Upper lobe of left lung (tissue), 6 donors: ENCODE results near the gene KCNC1. TPM values are rescaled to one million over a fixed set of nuclear protein-coding genes. Genes with fewer than 3 reads are reported as not detected.
A peak's percentile ranks its signal among the peaks of the same experiment; 100 is the strongest.

ENCODE experiments used
- ATAC-seq, 2 donors: fragments of 200-7000 bp; cut with Tn5 transposase; one replicate each; pipeline ENCODE4 v1.9.1; 2022; ENCODE audit warnings: mild to moderate bottlenecking in 2 of 2, moderate library complexity in 2 of 2; ENCODE audit not compliant: low FRiP score in 2 of 2
- DNase-seq, 2 donors: peaks; one replicate each; pipeline ENCODE4 v3.0.0-alpha.2; 2019 to 2020
- H3K27ac ChIP-seq, 4 donors: fragments of 200-600 bp; sonication (generic); one replicate each; pipeline ENCODE4 v1.5.1; 2016 to 2019
- H3K27me3 ChIP-seq, 4 donors: fragments of 200-600 bp; sonication (generic); one replicate each; pipeline ENCODE4 v1.5.1; 2017 to 2019
- H3K36me3 ChIP-seq, 4 donors: fragments of 200-600 bp; sonication (generic); one replicate each; pipeline ENCODE4 v1.5.1; 2016 to 2019
- H3K4me1 ChIP-seq, 4 donors: fragments of 200-600 bp; sonication (generic); one replicate each; pipeline ENCODE4 v1.5.1; 2018 to 2019
- H3K4me3 ChIP-seq, 4 donors: fragments of 200-600 bp; sonication (generic); one replicate each; pipeline ENCODE4 v1.5.1; 2017 to 2019; ENCODE audit warnings: mild to moderate bottlenecking in 2 of 4, moderate library complexity in 1 of 4
- H3K9me3 ChIP-seq, 4 donors: fragments of 200-600 bp; sonication (generic); one replicate each; pipeline ENCODE4 v1.5.1; 2018 to 2019
- CTCF ChIP-seq, 6 experiments: fragments of 450-650 bp in 4 of 6; fragments of 200-600 bp in 2 of 6; sonication (generic) in 2 of 6; IDR thresholded peaks; one replicate each; pipeline ENCODE4 v1.5.1; 2016 to 2019; ENCODE audit warnings: antibody characterized with exemption in 6 of 6
- EP300 ChIP-seq, 4 donors: sonication (generic); formaldehyde crosslinking; IDR thresholded peaks; one replicate each; pipeline ENCODE4 v1.5.1; 2017; ENCODE audit warnings: antibody characterized with exemption in 4 of 4, control low read depth in 2 of 4
- POLR2A ChIP-seq, 4 donors: fragments of 450-650 bp; IDR thresholded peaks; one replicate each; pipeline ENCODE4 v1.5.1; 2016 to 2017; ENCODE audit warnings: antibody characterized with exemption in 4 of 4, mild to moderate bottlenecking in 2 of 4
- POLR2AphosphoS5 ChIP-seq, 2 donors: sonication (generic); formaldehyde crosslinking; IDR thresholded peaks; one replicate each; pipeline ENCODE4 v1.5.1; 2017; ENCODE audit warnings: antibody characterized with exemption in 2 of 2
- WGBS, 2 donors: methylation state at CpG; one replicate each; pipeline ENCODE4 v1.1.5; 2017 to 2018; 5-methylcytosine and 5-hydroxymethylcytosine counted together
- total RNA-seq, 6 donors: library from RNA; depleted of rRNA in 4 of 6; stranded (reverse); fragments of >200 nt in 4 of 6; gene quantifications; one replicate each; pipeline versions ENCODE4 v1.1.0 to v1.2.1, GENCODE V29; 2016 to 2021
- donor health status: DM: no; HTN: no; CAD: no; lungs with moderate emphysema.
- donor health status: DM: no; HTN: yes; CAD: no; lungs with severe emphysema.

The KCNC1 gene
- total RNA-seq, 6 donors from 2014 or later, result not detected

- H3K4me1 ChIP-seq, result no peaks in the 10 kb centered on the region
- TF ChIP-seq CTCF (IDR thresholded peaks at IDR 0.05) (no peak), POLR2AphosphoS5 (IDR thresholded peaks at IDR 0.05) (no peak), POLR2A (IDR thresholded peaks at IDR 0.05) (no peak), EP300 (IDR thresholded peaks at IDR 0.05) (no peak)
- H3K27ac ChIP-seq, result no peak overlapping the region
- DNase-seq, result no peak
- ATAC-seq, result no peak
- no peaks in the 10 kb centered on the region for H3K9me3 ChIP-seq
- no peaks in the 10 kb centered on the region for H3K27me3 ChIP-seq
- no peaks in the 10 kb centered on the region for H3K36me3 ChIP-seq
- no peak overlapping the region for H3K4me3 ChIP-seq
- 60 to 84% methylated on average over 1 to 3 of the region's 3 CpGs for WGBS, 2 donors
Observed at GRCh38 chr11:17775035-17775348, 40.4 kb downstream of the KCNC1 start.

DNA sequence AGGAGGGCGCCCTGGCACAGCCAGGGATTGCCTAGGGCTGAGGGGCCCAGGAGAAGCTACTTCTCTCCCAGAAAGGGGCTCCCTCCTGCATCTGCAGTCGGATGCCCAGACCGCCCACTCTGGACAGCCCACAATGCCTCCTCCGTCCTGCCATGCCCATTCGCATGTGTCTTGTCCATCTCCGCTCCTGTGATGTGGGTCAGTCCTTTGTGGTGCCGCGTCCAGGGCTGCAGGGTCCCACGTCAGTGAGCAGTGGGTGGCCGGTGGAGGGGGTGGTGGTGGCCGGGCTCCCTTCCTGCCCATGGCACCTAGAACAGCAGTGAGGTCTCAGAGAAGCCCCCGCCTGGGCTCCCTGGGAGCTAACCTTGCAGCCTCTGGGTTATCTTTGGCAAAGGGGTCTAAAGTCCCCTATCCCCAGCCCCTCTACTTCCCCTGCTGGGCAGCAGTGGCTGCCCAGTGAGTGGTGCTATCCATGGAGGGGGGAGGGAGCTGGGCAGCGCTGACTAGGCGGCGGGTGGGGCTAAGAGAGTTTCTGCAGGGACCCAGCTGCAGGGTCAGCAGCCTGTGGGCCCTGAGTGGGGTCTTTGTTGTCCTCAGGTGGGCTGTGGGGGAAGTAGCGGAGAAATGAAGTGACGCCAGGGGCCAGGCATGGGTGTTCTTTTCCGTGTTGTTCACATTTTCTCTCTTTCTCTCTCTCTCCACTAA lies 41.1 kb downstream of the KCNC1 start:
- ATAC-seq (no peak), DNase-seq (peak; percentile 16 to 60)
- no peaks in the 10 kb centered on the region for H3K4me1 ChIP-seq
- no peaks in the 10 kb centered on the region for H3K9me3 ChIP-seq
- TF ChIP-seq POLR2A (IDR thresholded peaks at IDR 0.05) (no peak), CTCF (IDR thresholded peaks at IDR 0.05) (no peak), EP300 (IDR thresholded peaks at IDR 0.05) (no peak)
- no peaks in the 10 kb centered on the region for H3K36me3 ChIP-seq
- H3K27ac ChIP-seq, result no peak overlapping the region
- H3K4me3 ChIP-seq, result no peak overlapping the region
- no peaks in the 10 kb centered on the region for H3K27me3 ChIP-seq
- 84 to 89% methylated on average over 16 of the region's 18 CpGs for WGBS, 2 donors

DNA sequence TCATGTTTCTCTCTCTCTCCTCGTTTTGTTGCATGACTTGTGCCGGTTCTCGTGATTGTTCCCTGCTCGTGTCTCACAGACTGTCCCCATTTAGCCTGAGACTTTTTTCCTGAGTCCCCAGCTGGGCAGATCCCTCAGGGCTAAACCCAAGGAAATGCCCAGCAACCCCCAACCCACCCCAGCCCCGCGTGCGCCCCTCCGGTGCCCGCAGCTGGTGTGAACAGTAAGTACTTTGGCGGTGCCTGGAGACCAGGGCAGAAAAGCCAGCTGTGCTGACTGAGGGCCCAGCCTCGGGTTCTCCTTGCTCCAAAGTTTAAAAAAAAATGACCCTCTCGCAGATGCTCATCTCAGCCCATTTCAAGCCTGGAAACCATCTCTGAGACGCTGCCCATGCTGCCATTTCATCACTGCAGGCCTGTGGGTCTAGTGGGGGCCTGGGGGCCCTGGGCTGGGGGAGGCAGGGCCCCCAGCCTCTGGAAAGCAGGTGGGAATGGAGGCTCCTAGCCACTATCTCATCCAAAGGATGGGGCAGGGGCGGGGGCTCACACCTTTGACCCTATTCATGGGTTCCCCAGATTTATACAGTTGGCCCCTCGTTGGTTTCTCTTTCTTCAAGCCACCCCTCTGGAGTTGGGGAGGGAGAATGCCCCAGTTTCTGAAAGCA lies 41.8 kb downstream of the KCNC1 start:
- Histone ChIP-seq H3K27ac (no peak overlapping the region), H3K9me3 (no peaks in the 10 kb centered on the region), H3K36me3 (no peaks in the 10 kb centered on the region), H3K4me3 (no peak overlapping the region), H3K4me1 (no peaks in the 10 kb centered on the region), H3K27me3 (no peaks in the 10 kb centered on the region)
- TF ChIP-seq POLR2AphosphoS5 (IDR thresholded peaks at IDR 0.05), result no peak
- TF ChIP-seq CTCF (IDR thresholded peaks at IDR 0.05), result no peak
- TF ChIP-seq EP300 (IDR thresholded peaks at IDR 0.05), result no peak
- no peak for TF ChIP-seq POLR2A (IDR thresholded peaks at IDR 0.05)
- whole genome bisulfite sequencing, 2 donors, result 79 to 80% methylated on average over 9 to 15 of the region's 15 CpGs
- ATAC-seq (no peak), DNase-seq (peak in 1 of 2 donors; percentile 10)

GRCh38 chr11:17777086-17777737 lies 42.6 kb downstream of the KCNC1 start:
- Histone ChIP-seq H3K4me3 (no peak overlapping the region), H3K27me3 (no peaks in the 10 kb centered on the region), H3K36me3 (no peaks in the 10 kb centered on the region), H3K9me3 (no peaks in the 10 kb centered on the region), H3K4me1 (no peaks in the 10 kb centered on the region), H3K27ac (no peak overlapping the region)
- peak in 1 of 2 donors; percentile 15 for DNase-seq
- WGBS, 2 donors, result 84 to 86% methylated on average over 13 to 16 of the region's 16 CpGs
- no peak for TF ChIP-seq POLR2AphosphoS5 (IDR thresholded peaks at IDR 0.05)
- ATAC-seq, result no peak

DNA sequence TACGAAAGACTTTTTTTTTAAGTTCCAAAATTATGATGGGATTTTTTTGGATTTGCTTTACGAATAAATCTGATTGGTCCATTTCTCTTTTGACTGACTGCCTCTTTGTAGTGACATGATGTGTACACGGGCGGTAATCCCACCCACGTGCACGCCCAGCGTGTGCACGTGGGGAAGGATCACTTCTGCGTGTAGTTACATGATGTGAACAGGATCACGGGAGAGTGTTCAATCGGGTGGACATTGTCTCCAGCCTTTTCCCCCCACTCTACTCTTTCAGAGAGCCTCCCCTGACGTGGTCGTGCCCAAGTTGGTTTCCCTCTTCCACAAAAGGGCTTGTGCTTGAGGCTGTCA lies 43.1 kb downstream of the KCNC1 start:
- ATAC-seq, result no peak
- Histone ChIP-seq H3K4me1 (no peaks in the 10 kb centered on the region), H3K27ac (no peak overlapping the region), H3K9me3 (no peaks in the 10 kb centered on the region), H3K27me3 (no peaks in the 10 kb centered on the region), H3K4me3 (no peak overlapping the region), H3K36me3 (no peaks in the 10 kb centered on the region)
- no peak for DNase-seq
- TF ChIP-seq CTCF (IDR thresholded peaks at IDR 0.05) (no peak), POLR2A (IDR thresholded peaks at IDR 0.05) (no peak), EP300 (IDR thresholded peaks at IDR 0.05) (no peak), POLR2AphosphoS5 (IDR thresholded peaks at IDR 0.05) (no peak)
- 91 to 92% methylated on average over 13 of the region's 13 CpGs for WGBS, 2 donors
